Sciatic nerve (tissue), 2 donors: ENCODE data around the gene CLN6. TPM values are rescaled to one million over a fixed set of nuclear protein-coding genes. Genes with fewer than 3 reads are reported as not detected.
"Not testable (repeated sequence)": the region's sequence is repeated elsewhere in the genome, so short reads cannot be mapped to it uniquely, and the experiment has no call there.

Experiments used
- ATAC-seq: fragments of 200-7000 bp; cut with Tn5 transposase; one replicate; pipeline ENCODE4 v1.9.1; 2020; ENCODE audit warnings: mild to moderate bottlenecking, moderate library complexity
- DNase-seq: peaks from one replicate; pipeline ENCODE4 v3.0.0-alpha.2; 2020; ENCODE audit warnings: low spot score
- intact Hi-C: fragments of 100-400 bp; cut with DNase I; formaldehyde crosslinking; loops from one replicate; pipeline ENCODE4 v1.14.2; 2022
- total RNA-seq: library from RNA; stranded (reverse); fragmentation: NEBNext Ultra II Directional; extraction: Animal tissue kit (Norgen Biotek cat#: 25700); gene quantifications from one replicate; pipeline ENCODE4 v1.2.1, GENCODE V29; 2021
- donor health status: DM: no; HTN: no; CAD: no.
- donor health status: DM: no; HTN: no; CAD: no.

The CLN6 gene
- total RNA-seq, 1 donor from 2014 or later, result 15.0 TPM

DNA sequence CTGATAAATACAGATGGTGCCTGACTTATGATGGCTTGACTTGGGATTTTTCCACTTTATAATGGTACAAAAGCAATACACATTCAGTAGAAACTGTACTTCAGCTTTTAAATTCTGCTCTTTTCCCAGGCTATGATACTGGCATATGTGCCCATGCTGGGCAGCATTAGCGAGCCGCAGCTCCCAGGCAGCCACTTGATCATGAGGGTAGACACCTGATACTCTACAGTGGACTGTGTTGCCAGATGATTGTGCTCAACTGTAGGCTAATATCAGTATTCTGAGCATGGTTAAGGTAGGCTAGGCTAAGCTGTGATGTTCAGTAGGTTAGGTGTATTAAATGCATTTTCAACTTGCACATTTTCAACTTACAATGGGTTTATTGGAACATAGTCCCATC, 30.4 kb upstream of the CLN6 start:
- DNase-seq, result no peak
- intact Hi-C loops, result no loop called here
- ATAC-seq, result no peak

DNA sequence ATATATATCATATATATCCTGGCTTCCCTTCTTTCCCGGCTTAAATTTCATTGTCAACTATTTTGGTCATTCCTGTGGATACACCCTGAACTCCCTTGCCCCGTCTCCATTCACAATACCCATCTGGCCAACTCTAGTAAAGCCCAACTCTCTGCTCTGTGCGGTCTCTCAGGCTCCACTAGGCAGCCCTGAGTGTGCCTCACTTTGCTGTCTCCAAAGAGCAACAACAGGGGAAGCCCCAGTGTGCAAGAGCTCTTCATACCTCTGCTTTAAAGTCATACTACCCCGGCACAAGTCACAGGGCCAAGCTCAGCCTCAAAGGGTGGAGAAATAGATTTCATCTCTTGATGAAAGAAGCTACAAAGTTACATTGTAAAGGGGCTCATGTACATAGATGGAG, 29.2 kb upstream of the CLN6 start:
- peak; percentile 57 for ATAC-seq
- intact Hi-C loops, result no loop called here

DNA sequence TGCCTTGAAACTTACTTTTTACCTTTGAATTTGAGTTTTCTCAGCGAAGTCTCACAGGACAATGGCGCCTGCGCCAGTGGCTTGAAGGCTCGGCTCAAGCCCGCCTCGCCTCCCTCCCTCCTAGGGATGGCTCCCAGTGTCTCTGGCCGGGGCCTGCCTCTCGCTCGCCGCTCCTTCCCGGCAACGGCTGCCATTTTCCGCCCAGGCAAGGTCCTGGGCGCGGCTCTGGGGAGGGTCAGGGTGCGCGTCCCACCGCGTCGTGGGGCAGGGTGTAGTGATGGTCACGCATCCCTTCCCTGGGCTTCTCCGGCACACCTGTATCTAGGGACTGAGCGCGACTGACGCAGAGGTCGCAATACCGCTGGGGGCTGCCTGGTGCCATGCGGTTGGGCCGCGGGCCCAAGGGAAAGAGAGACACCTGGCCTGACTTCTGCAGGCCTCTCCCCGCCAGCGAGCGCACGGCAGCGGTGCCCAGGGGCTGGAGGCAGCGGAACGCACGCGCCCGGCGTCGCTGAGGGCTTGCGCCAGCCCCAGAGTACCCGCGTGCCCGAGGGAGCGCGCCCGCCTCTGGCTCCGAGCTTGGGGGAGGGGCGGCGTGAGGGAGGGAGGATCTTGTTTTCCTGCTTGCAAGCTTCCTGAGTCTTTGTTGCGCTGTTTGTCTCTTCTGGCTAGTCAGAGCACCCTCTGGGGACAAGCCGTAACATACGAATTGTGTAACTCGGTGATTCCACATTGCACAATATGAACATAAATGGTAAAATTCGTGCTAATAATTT, 27.3 kb upstream of the CLN6 start:
- ATAC-seq (peak; percentile 97), DNase-seq (peak; percentile 94)
- intact Hi-C loops, result no loop called here

More for the DNA sequence above, 29.2 kb upstream of the CLN6 start:
- no peak for DNase-seq

DNA sequence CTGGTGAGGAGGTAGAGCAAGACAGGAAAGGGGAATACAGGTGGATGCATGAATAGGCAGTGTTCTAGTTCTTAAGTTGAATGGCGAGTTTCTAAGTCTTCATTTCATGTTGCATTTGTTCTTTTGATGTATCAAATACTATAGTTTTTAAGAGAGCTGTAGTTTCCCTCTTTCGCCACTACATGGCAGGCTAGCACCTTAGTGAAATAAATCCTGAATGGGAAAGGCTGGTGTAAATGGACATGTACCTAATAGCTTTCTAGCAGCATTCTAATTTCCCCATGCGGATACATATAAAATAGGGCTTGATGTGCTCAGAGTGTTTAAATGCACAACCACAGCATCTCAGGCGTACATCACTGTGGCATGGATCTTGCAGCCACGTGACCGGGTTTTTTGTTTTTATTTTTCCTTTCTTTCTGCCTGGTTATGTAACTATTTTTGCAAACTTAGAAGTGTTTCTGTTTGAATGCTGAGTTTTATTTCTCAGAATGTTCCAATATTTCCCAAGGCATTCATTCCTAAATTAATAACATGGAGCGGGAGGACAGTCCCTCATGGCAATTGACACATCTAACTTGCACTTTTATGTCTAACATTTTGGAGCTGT, 23.5 kb upstream of the CLN6 start:
- intact Hi-C loops, result no loop called here
- DNase-seq (no peak), ATAC-seq (peak; percentile 30)

- intact Hi-C loops, result no loop called here
- DNase-seq (no peak), ATAC-seq (no peak)
These were observed 19.7 kb upstream of the CLN6 start for GRCh38 chr15:68249058-68249713.

GRCh38 chr15:68244235-68244634, 14.7 kb upstream of the CLN6 start:
- ATAC-seq, result no peak
- intact Hi-C loops, result no loop called here
- DNase-seq, result no peak

- ATAC-seq (no peak), DNase-seq (no peak)
- intact Hi-C loops, result no loop called here
These were observed 11.8 kb upstream of the CLN6 start for GRCh38 chr15:68241088-68241935.

DNA sequence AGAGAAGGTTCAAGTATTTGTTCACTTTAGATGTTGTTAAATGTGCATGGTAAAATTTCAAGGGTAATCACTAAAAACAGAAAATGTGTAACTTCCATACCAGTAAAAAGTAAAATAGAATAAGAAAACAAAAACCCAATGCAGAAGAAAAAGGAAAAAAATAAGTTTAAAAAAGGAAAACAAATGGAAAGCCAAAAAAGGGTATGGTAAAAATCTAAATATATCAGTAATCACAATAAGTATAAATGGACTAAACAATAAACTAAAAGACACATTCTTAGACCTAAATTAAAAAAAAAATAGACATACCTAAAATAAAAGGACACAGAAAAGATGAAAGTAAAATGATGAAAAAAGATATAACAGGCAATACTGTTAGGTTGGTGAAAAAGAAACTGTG, 9.5 kb upstream of the CLN6 start:
- intact Hi-C loops, result no loop called here
- ATAC-seq, result no peak
- no peak for DNase-seq

DNA sequence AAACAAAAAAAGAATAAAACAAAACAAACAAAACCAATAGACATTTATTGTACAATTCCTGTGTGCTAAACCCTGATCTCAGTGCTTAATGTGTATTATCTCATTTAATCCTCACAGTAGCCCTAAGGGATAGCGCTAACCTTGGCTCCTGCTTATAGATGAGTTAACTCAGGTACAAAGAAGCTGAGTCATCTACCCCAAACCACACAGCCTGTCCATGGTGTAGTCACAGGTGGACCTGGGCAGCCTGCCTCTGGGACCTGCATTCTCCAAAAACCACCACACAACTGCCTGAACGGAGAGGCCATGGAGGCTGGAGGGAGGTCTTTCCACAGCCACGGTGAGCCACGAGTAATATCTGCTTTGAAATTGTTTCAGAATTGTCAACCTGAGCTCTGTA, 5.5 kb upstream of the CLN6 start:
- intact Hi-C loops, result no loop called here
- ATAC-seq (no peak), DNase-seq (no peak)

GRCh38 chr15:68234520-68234919, 5.0 kb upstream of the CLN6 start:
- intact Hi-C loops, ATAC-seq, DNase-seq: not testable (repeated sequence)

DNA sequence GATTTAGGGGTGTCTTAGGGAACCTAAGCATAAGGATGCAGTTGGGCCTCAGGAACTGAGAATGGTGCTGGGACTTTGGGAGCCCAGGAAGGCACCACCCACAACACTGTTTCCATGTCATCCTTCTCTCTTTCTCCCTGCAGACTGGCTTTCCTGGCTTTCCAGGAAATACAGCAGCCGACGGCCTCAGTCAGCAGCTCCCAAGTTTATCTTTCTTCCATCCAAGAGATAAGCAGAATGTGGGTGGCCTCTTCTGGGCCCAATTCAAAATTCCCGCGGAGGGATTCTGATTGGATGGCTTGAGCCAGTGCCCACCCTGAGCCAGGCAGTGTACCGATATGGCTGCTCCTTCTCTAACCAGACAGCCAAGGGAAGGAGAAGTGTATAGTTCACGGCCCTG, 4.5 kb upstream of the CLN6 start:
- no peak for DNase-seq
- intact Hi-C loops, result no loop called here
- ATAC-seq, result no peak

DNA sequence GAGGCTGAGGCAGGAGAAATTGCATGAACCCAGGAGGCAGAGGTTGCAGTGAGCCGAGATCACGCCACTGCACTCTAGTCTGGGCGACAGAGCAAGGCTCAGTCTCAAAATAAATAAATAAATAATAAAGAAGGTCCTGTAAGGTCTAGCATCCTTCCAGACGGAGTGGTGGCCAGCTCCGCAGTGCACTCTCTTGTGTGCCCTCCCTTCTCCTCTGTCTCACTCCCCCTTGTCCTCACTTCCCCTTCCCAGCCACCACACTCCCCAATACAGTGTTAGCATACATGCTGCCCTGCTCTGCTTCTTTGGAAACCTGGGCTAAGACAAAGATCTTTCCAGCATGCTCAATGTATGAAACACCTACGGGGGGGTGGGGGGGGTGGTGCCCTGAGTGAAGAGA, 3.4 kb upstream of the CLN6 start:
- ATAC-seq (no peak), DNase-seq (no peak)
- intact Hi-C loops, result no loop called here

DNA sequence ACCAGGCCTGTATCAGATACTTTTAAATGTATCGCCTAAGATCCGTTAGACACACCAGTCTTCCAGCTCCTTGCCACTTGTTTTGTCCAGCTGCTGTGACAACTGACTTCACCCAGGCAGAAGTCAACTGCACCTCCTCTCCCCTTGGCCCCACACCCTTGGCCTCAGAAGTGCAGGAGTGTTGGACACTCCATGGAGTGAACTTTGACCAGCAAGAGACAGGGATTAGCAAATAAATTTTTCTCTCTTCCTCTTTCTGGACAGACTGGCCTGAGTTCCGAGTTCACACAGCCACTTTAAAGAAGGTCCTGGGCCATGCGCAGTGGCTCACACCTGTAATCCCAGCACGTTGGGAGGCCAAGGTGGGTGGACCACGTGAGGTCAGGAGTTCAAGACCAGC, 2.9 kb upstream of the CLN6 start:
- DNase-seq, result no peak
- intact Hi-C loops, result no loop called here
- no peak for ATAC-seq

GRCh38 chr15:68231102-68231818, 1.7 kb upstream of the CLN6 start:
- no peak for ATAC-seq
- DNase-seq, result no peak
- intact Hi-C loops, result no loop called here

- DNase-seq (no peak), ATAC-seq (peak; percentile 7)
- intact Hi-C loops, result no loop called here
These were observed 901 bp upstream of the CLN6 start for GRCh38 chr15:68230157-68231100.

GRCh38 chr15:68228971-68229385, 550 bp downstream of the CLN6 start:
- DNase-seq (no peak), ATAC-seq (peak; percentile 3)
- intact Hi-C loops, result no loop called here

GRCh38 chr15:68228143-68228970, 1.2 kb downstream of the CLN6 start:
- no peak for ATAC-seq
- DNase-seq, result no peak
- intact Hi-C loops, result no loop called here
